Glomerular visceral epithelial cell (primary cell): ENCODE measurements around the gene KCNJ1.

Experiments used
- DNase-seq: peaks from one replicate; pipeline ENCODE4 v3.0.0-alpha.2; 2016; ENCODE audit errors: extremely low spot score

Gene KCNJ1

GRCh38 chr11:128867277-128867676, at the start of gene KCNJ1:
TSS of gene KCNJ1 (minus strand) at chr11:128867296. CDS start at chr11:128840243, 27,053 bp downstream.
- no peak for DNase-seq

- no peak for DNase-seq
These were observed 49.6 kb upstream of the KCNJ1 start for GRCh38 chr11:128916681-128917080.

- no peak for DNase-seq
These were observed 49.0 kb upstream of the KCNJ1 start for GRCh38 chr11:128916037-128916572.

GRCh38 chr11:128915149-128915521, 48.0 kb upstream of the KCNJ1 start:
- DNase-seq = no peak

- DNase-seq = no peak
These were observed 47.4 kb upstream of the KCNJ1 start for GRCh38 chr11:128914216-128915148.

- DNase-seq = no peak
These were observed 46.7 kb upstream of the KCNJ1 start for GRCh38 chr11:128913806-128914205.

- DNase-seq = no peak
These were observed 44.6 kb upstream of the KCNJ1 start for GRCh38 chr11:128911701-128912100.

GRCh38 chr11:128911239-128911638, 44.1 kb upstream of the KCNJ1 start:
- DNase-seq = no peak

GRCh38 chr11:128910576-128910975, 43.5 kb upstream of the KCNJ1 start:
- no peak for DNase-seq

GRCh38 chr11:128909438-128910125, 42.5 kb upstream of the KCNJ1 start:
- DNase-seq = no peak

GRCh38 chr11:128908391-128909246, 41.5 kb upstream of the KCNJ1 start:
- DNase-seq = peak; percentile 8

- no peak for DNase-seq
These were observed 40.5 kb upstream of the KCNJ1 start for GRCh38 chr11:128907585-128907984.

- DNase-seq = no peak
These were observed 39.3 kb upstream of the KCNJ1 start for GRCh38 chr11:128906185-128907050.

- DNase-seq = peak; percentile 32
These were observed 38.5 kb upstream of the KCNJ1 start for GRCh38 chr11:128905345-128906184.

- no peak for DNase-seq
These were observed 37.7 kb upstream of the KCNJ1 start for GRCh38 chr11:128904656-128905344.

GRCh38 chr11:128904303-128904655, 37.2 kb upstream of the KCNJ1 start:
- DNase-seq = no peak

- peak; percentile 66 for DNase-seq
These were observed 36.4 kb upstream of the KCNJ1 start for GRCh38 chr11:128903248-128904061.

- DNase-seq = no peak
These were observed 35.5 kb upstream of the KCNJ1 start for GRCh38 chr11:128902515-128903066.
